Panc1 (cell line): ENCODE data around the gene TLE4. TPM values are rescaled to one million over a fixed set of nuclear protein-coding genes. Genes with fewer than 3 reads are reported as not detected.

ENCODE experiments used
- ATAC-seq: fragments of 200-7000 bp; cut with Tn5 transposase; 2 replicates; pipeline ENCODE4 v1.9.1; 2020; ENCODE audit warnings: mild to moderate bottlenecking, moderate library complexity
- BruUV-seq: library from RNA; stranded (reverse); fragments of 400-500 nt; replicated peaks from 2 replicates; lab custom pipeline; 2021; lab: Mats Ljungman, UMichigan
- CTCF ChIA-PET: fragments of 300-600 bp; sonication (Branson Sonifier 250); formaldehyde crosslinking; loops from one replicate; lab custom pipeline; 2022; ENCODE audit warnings: antibody characterized with exemption; lab: Charles Lee
- POLR2A ChIA-PET: fragments of 300-600 bp; sonication (Branson Sonifier 250); formaldehyde crosslinking; loops from one replicate; lab custom pipeline; 2022; ENCODE audit warnings: antibody characterized with exemption; lab: Charles Lee
- DNase-seq: peaks from one replicate; pipeline ENCODE4 v3.0.0-alpha.2; 2010; ENCODE audit warnings: low read depth, low spot score
- H3K27ac ChIP-seq: 2 replicates; pipeline ENCODE4 v1.5.1; 2011; ENCODE audit warnings: mild to moderate bottlenecking, low read length, inconsistent platforms
- H3K27me3 ChIP-seq: fragments of 200-500 bp; sonication (Bioruptor generic); 2 replicates; pipeline ENCODE4 v1.6.0; 2014; ENCODE audit warnings: low read length, inconsistent platforms; ENCODE audit not compliant: control insufficient read depth, insufficient read depth
- H3K36me3 ChIP-seq: fragments of 200-500 bp; sonication (Bioruptor generic); 2 replicates; pipeline ENCODE4 v1.5.1; 2014; ENCODE audit warnings: inconsistent platforms, mild to moderate bottlenecking, low read length, moderate library complexity; ENCODE audit not compliant: control insufficient read depth, insufficient read depth
- H3K4me1 ChIP-seq: 2 replicates; pipeline ENCODE4 v1.5.1; 2011; ENCODE audit warnings: inconsistent platforms, mild to moderate bottlenecking, low read length, moderate library complexity; ENCODE audit not compliant: control insufficient read depth, insufficient read depth
- H3K4me3 ChIP-seq, 2 experiments: 2 replicates each; pipeline ENCODE4 v1.5.1; 2011 to 2012; ENCODE audit warnings: low read depth in 2 of 2, low read length in 2 of 2, mild to moderate bottlenecking in 2 of 2, inconsistent platforms in 1 of 2, moderate library complexity in 1 of 2
- H3K9me3 ChIP-seq: fragments of 200-500 bp; sonication (Bioruptor generic); 2 replicates; pipeline ENCODE4 v1.5.1; 2014; ENCODE audit warnings: low read depth, mild to moderate bottlenecking, inconsistent platforms, low read length, moderate library complexity; ENCODE audit not compliant: control insufficient read depth, insufficient read depth
- CTCF ChIP-seq: fragments of 450-650 bp; IDR thresholded peaks from 2 replicates; pipeline ENCODE4 v1.5.1; 2017; ENCODE audit warnings: mild to moderate bottlenecking
- POLR2AphosphoS5 ChIP-seq: IDR thresholded peaks from 2 replicates; pipeline ENCODE4 v1.6.1; 2012; ENCODE audit warnings: mild to moderate bottlenecking, low read depth, low read length, moderate library complexity
- REST ChIP-seq, 2 experiments: IDR thresholded peaks; 2 replicates each; pipeline ENCODE4 v1.6.1; 2011 to 2012; ENCODE audit warnings: low read depth in 2 of 2, control low read depth in 1 of 2, low read length in 1 of 2, mild to moderate bottlenecking in 1 of 2, moderate library complexity in 1 of 2; ENCODE audit not compliant: insufficient read depth in 1 of 2
- SIN3A ChIP-seq: IDR thresholded peaks from 2 replicates; pipeline ENCODE4 v1.6.1; 2012; ENCODE audit warnings: low read depth, mild to moderate bottlenecking, low read length, moderate library complexity, borderline replicate concordance; ENCODE audit not compliant: insufficient read depth
- TCF7L2 ChIP-seq: IDR thresholded peaks from 2 replicates; pipeline ENCODE4 v1.6.1; 2011; ENCODE audit warnings: mild to moderate bottlenecking, low read depth, low read length, inconsistent platforms
- in situ Hi-C: cut with HindIII; loops from 2 replicates; pipeline ENCODE4 v1.10.0; 2016; ENCODE audit warnings: low sequenced_read_pairs, low pct_unique_long_range_greater_than_20kb
- intact Hi-C: fragments of 100-400 bp; cut with micrococcal nuclease; formaldehyde crosslinking; loops from one replicate; pipeline ENCODE4 v1.10.0; 2022; ENCODE audit not compliant: unreplicated experiment
- total RNA-seq: library from RNA; stranded (reverse); gene quantifications from one replicate; pipeline ENCODE4 v1.2.1, GENCODE V29; 2021; ENCODE audit not compliant: unreplicated experiment

Gene TLE4
- total RNA-seq, 1 experiment from 2014 or later: 8.7 TPM

GRCh38 chr9:79574781-79575180, 3.0 kb downstream of the TLE4 start:
- H3K4me3 ChIP-seq: peak overlapping the region in 1 of 2 experiments; percentile 59; a peak in 1 of 4 replicates
- POLR2A ChIA-PET: no interaction called here
- H3K4me1 ChIP-seq: no peaks in the 10 kb centered on the region; the same call in 1 of the 2 replicates
- in situ Hi-C loops: no loop called here
- no peaks in the 10 kb centered on the region for H3K36me3 ChIP-seq
- intact Hi-C loops: no loop called here
- DNase-seq (no peak), ATAC-seq (no peak)
- no TSS peak for BruUV-seq
- CTCF ChIA-PET: no interaction called here
- no peak overlapping the region for H3K27ac ChIP-seq
- H3K27me3 ChIP-seq: peaks cover 4% of the 10 kb centered on the region
- H3K9me3 ChIP-seq: no peaks in the 10 kb centered on the region
- no peak for TF ChIP-seq TCF7L2
- TF ChIP-seq SIN3A: no peak
- no peak for TF ChIP-seq CTCF
- TF ChIP-seq POLR2AphosphoS5: no peak
- TF ChIP-seq REST (IDR thresholded peaks at IDR 0.05; ENCODE audit: insufficient read depth in 1 of 2, low read depth in 2 of 2, low read length in 1 of 2): no peak

- BruUV-seq: no TSS peak
- intact Hi-C loops: no loop called here
- TF ChIP-seq CTCF: no peak
- H3K4me1 ChIP-seq: no peaks in the 10 kb centered on the region; the same call in 1 of the 2 replicates
- no peaks in the 10 kb centered on the region for H3K36me3 ChIP-seq
- ATAC-seq (no peak), DNase-seq (no peak)
- H3K4me3 ChIP-seq: peak overlapping the region in 1 of 2 experiments; percentile 59; a peak in 1 of 4 replicates
- no peak overlapping the region for H3K27ac ChIP-seq
- POLR2A ChIA-PET: no interaction called here
- CTCF ChIA-PET: no interaction called here
- H3K27me3 ChIP-seq: peaks cover 4% of the 10 kb centered on the region
- H3K9me3 ChIP-seq: no peaks in the 10 kb centered on the region
- in situ Hi-C loops: no loop called here
Observed at GRCh38 chr9:79575547-79575946, 3.8 kb downstream of the TLE4 start.
